Inflammatory macrophage (primary cell): ENCODE results near the gene PXT1.
"Not testable (repeated sequence)": the region's sequence is repeated elsewhere in the genome, so short reads cannot be mapped to it uniquely, and the experiment has no call there.

Experiments
- DNase-seq, 2 donors: peaks; one replicate each; pipeline ENCODE4 v3.0.0-alpha.2; 2020 to 2022

The PXT1 gene

DNA sequence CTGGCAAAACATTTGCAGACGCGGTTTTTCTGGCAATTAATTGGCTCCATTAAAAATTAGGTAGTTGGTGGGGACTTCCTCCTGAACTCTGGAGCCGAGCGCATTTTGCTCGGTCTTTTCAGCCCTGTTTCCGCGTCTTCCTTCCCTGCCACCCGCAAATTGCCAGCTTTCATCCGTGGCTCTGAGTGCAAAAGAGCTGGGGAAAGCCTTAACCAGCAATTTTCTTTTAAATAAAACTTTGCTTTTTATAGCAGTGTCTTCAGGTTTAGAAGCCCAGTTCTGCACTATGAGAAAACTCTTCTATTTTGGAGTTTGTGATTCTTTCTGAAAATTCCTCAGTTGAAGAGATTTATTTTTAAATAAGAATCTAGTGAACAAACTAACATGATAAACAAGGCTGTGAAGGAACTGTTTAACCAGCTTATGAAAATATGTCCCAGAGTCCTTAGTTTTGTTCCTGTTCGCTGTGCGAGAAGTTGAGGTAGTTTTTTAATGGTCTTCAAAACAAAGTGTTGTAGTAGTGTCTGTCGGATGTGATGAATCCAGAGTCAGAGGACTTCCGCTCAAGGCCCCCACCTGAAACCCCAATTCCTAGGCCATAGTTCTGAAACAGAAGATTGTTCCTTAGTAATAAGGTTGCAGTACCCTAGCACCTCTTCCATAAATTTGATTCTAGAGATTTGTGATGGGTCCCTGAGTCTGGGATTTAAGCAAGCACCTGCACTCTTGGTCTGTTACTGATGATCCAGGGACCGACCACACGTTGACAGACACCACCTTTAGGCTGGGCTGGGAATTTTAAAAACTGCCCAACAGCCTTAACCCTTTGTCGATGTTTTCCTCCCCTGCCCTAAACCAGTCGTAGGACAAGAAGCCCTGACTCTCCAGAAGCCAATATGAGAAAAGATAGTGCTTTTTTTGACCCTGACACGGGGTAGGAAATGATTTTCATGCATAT, 1.1 kb upstream of the PXT1 start:
- DNase-seq, result peak in 1 of 2 donors; percentile 40

DNA sequence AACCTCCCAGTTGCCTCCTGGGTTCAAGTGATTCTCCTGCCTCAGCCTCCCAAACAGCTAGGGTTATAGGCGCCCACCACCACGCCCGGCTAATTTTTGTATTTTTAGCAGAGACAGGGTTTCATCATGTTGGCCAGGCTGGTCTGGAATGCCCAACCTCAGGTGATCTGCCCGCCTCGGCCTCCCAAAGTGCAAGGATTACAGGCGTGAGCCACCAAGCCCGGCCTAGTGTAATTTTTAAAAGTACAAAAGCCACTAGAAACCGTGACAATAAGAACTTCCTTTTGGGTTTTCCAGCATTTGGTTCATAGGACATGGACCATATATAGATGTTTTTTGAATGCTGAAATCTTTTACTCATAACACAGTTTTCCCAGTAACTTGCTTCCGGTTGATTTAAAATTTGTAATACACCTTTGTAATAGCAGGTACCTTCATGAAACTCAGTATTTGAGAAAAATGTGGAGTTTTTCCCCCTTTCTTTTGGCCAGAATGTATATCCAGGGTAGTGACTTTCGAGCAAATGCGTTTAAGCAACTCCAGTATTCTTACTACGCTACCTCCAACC, 467 bp downstream of the PXT1 start:
- DNase-seq, result no peak

DNA sequence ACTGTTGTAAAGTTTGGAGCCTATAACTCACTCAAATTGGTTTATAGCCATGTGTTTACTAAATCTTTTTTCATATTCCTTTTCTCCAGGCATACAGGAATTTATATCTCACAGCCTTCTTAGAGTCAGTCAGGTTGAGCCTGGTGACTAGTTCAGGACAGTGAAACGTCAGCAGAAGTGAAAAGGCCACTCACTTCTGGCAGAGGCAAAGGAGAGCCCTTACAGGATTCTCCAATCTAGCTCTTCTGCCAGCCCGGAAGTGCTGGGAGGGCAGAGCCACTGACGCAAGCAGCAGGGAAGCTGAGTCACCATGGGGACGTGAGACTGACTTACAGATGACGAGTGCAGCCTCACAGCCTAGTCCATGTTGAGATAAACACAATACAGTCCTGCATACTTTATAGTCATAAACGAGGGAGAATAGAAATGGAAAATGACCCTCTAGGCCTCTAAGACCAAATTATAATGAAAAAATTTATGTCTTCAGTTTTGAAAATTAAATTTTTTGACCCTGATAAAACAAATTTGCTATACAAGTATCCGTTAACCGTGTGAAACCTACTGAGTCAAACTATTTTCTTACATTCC, 1.3 kb downstream of the PXT1 start:
- peak; percentile 96 to 98 for DNase-seq

DNA sequence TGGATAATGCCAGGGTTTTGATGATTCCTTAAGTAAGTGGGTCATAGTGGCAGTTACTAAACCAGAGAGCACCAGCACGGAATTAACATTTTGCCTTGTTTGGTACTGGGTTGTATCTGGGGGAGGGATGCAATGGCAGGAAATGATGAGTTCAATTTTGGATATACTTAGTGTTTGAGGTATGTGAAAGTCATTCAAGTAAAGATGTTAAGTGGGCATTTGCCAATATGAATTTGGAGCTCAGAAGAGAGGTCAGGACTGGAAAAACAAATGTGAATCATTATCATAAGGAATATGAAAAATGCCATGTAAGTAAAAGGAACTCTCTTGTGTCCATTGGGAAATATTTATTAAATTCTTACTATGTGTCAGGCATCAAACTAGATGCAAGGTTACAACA, 6.2 kb downstream of the PXT1 start:
- DNase-seq, result no peak

DNA sequence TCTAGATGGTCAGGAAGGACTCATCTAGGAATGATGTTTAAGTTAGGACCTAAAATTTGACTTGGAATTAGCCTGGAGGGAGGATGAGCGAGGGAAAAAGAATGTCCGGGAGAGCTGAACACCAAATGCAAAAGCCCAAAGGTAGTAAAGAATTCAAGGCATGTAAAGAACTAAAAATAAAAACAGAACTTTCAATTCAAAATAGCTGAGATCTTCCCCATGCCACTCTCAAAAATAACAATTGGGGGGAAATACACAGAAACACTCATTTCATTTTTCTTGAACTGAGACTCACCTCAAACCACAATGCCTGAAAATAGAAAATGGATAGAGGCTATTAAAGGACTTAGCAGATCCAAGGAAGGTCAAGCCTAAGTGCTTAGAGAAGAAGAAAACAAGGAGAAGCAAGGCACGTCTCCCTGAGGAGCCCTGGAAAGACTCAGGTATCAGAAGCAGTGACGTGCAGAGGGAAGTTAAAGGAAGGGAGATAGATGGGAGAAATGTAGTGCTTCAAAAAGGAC, 10.4 kb downstream of the PXT1 start:
- no peak for DNase-seq

DNA sequence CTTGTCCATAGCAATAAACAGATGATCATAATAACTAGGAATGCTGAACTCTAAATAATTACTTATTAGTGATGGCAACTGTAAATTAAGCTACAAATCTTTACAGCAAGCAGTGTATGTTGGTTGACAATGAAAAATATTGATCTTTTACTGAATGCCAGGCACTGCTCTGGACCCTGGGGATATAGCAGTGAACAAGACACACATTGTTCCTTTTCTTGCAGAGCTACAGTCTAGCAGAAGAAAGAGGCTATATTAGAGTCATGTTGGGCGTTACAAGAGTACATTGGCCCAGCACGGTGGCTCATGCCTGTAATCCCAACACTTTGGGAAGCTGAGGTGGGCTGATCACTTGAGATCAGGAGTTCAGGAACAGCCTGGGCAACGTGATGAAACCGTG, 11.5 kb downstream of the PXT1 start:
- no peak for DNase-seq

DNA sequence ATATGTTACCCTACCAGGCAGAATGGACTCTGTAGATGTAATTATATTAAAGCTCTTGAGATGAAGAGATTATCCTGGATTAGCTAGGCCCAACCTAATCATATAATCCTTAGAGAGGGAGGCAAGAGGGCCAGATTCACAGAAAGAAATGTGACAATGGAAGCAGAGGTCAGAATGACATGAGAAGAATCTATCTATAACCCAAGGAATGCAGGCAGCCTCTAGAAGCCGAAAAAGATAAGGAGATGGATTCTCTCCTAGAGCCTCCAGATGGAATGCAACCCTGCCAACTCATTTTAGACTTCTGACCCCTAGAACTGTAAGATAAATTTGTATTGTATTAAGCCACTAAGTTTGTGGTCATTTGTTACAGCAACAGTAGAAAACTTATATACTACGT, 12.3 kb downstream of the PXT1 start:
- no peak for DNase-seq

DNA sequence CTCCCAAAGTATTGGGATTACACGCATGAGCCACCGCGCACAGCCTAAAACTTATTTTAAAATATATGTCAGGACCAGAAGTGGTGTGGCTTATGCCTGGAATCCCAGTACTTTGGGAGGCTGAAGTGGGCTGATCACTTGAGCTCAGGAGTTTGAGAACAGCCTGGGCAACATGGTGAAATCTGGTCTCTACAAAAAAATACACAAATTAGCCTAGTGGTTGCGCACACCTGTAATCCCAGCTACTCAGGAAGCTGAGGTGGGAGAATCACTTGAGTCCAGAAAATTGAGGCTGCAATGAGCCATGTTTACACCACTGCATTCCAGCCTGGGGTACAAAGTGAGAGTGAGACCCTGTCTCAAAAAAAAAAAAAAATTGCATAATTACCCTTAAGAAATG, 13.7 kb downstream of the PXT1 start:
- DNase-seq, result peak in 1 of 2 donors; percentile 32

DNA sequence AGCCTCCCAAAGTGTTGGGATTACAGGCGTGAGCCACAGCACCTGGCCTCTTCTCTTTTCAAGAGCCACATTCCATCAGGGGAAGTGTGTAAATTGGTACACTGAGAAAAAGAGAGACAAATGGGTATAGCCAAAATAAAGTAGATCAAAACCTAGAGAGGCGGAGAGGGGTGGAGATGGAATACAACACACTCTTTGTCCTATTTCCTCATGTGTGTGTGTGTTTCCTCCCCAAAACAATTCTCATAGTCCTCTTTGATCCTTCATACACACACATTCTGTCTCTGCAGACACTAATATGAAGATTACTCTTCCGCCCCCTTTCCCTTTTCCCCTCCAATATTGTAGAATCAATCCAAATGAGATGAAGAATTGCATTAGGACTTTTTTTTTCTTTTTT, 16.0 kb downstream of the PXT1 start:
- no peak for DNase-seq

DNA sequence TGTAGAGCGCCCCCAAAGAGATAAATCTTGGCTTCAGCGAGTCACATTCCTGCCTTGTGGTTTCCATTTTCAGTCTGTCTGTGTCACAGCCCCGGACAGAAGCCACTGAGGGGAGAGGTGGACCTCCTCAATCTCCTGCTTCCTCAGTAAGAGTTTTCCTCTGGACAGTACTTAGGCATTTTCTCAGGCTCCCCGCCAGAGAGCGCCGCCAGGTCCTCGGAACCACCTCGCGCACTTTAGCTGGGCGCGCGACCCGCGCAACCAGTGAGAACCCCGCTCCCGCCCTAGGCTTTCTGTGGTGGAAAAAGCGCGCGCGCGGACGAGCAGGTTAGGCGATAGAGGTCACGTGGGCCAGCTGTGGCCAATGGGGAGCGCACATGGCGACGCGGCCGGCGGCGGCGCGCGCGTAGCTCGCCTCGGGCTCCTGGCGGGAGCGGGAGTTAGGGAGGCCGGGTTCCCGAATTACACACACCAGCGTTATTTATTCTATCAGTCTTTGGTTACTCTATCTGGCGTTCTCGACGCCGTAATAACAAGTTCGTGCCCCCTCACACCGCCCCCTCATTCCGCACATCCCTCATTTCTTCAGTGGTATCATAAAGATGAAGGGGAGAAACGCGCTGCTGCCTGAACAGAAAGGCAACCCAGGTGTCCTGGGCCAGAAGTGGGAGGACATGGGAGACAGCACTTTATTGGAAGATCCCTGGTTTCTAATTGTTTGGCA, 19.4 kb downstream of the PXT1 start:
- peak; percentile 97 to 99 for DNase-seq

DNA sequence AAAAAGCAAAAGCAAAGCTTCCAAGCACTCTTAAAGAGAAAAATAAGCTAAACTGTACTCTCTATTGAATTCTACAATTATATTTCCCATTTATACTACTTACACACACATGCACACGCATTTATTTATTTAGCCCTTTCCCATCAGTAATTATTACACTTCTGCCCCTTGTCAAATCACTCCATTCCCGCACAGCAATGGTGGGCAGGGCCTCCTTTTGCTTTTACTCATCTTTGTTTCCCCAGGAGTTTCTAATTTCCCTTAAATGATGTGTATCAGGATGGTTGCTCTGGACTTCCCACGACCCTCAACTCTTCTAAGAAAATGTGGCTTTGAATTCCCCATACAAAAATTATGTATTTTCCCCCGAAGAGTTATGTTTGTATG, 19.9 kb downstream of the PXT1 start:
- no peak for DNase-seq

DNA sequence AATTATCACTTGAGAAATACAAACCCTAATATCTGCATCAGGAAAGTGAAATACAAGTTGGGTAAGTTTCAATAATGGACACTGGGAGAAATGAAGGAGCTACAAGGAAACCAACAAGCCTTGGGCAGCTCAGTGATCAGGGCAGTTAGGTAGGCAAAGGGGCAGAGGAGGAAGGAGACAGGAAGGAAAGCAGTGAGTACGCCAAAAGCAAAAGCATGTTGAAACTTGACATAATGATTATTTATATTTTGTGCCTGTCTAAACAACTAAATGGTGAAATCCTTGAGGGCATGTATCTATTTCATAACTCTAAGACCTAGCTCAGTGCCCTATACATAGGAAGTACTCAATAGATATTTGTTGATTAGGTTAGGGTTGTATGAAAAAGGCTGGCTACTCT, 23.3 kb downstream of the PXT1 start:
- peak; percentile 8 to 50 for DNase-seq

DNA sequence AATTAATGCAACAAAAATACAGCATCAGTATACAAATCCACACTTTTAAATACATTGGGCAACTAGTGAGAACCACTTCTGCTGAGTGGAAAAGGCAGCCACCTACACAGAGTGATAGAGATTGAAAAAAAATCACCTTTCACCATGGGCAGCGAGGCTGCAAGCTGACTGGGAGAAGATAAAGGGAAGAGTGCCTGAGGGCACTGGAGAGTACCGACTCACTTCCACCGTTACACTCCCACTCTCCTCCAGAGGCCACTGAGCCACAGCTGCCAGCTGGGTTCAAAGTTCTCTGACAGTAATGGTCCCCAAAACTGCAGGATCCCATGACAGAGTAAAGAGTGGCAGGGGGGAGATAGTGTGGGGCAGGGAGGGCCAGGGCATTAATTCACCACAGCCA, 24.1 kb downstream of the PXT1 start:
- DNase-seq, result peak in 1 of 2 donors; percentile 11

DNA sequence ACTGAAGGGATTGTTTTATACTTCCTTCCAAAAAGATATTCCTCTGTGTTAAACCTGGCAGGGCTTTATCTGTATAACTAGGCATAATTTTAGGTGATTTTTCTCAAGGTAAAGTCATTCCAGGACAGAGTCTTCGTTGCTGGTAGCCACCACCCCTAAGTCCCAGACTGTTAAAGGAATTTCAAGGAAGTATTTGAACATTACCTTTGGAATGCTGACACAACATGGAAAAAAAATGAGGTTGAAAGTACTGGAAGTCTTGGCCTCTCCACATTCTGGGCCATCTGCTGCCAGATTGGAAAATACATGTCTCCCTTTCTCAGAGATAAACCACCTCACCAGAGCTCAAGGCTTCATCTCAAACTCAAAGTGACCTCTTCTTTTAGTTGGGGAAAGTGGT, 28.2 kb downstream of the PXT1 start:
- DNase-seq, result no peak

DNA sequence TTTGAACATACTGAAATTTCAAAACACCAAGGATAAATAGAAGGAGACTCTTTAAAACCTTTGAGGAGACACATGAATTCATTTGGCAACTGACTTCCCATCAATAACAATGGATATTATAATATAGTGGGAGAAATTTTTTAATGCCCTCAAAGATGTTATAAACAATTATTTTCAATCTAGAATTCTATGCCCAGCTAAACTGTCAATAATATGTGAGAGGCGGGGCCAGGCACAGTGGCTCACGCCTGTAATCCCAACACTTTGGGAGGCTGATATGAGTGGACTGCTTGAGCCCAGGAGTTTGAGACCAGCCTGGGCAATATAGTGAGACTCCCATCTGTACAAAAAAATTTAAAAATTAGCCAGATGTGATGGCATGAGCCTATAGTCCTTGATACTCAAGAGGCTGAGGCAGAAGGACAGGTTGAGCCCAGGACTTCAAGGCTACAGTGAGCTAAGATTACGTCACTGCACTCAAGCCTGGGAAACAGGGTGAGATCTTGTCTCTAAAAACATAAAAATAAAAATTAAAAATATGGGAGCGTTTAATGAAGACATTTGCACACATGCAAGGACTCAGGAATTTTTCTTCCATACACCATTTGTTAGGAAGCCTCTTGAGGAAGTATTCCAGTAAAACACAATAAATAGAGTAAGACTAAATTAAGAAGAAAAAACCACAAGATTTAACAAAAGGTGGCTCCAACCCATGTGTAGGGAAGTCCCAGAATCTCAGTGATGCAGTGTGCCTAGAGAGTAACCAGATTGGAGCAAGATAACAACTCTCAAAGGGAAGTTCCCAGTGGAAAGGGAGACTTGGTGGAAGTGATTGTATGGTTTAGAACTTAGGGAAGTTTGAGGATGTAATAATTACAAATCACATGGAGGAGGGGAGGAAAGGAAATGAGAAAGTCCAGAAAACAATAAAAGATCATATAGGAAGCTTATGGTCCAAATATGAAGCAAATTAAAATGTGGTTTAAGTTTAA, 28.9 kb downstream of the PXT1 start:
- DNase-seq, result no peak

DNA sequence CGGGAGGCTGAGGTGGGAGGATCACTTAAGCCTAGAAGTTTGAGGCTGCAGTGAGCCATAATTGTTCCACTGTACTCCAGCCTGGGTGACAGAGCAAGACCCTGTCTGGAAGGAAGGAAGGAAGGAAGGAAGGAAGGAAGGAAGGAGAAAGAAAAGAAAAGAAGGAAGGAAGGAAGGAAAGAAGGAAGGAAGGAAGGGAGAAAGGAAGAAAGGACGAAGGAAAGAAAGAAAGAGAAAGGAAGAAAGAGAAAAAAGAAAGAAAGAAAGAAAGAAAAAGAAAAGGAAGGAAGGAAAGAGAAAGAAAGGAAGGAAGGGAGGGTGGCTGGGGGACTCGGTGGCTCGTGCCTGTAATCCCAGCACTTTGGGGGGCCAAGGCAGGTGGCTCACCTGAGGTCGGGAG, 32.9 kb downstream of the PXT1 start:
- DNase-seq, result not testable (repeated sequence)

DNA sequence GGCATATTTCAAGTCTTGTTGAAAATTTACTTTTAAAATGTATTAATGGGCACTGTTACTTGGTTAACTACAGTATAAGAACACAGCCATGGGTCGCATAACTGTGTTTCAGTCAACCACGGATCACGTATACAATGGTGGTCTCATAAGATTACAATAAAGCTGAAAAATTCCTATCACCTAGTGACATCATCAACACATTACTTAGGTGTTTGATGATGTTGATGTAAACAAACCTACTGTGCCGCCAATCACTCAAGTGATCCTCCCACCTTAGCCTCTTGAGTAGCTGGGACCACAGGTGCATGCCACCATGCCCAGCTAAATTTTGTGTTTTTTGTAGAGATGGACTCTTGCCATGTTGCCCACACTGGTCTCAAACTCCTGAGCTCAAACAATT, 38.5 kb downstream of the PXT1 start:
- DNase-seq, result no peak

DNA sequence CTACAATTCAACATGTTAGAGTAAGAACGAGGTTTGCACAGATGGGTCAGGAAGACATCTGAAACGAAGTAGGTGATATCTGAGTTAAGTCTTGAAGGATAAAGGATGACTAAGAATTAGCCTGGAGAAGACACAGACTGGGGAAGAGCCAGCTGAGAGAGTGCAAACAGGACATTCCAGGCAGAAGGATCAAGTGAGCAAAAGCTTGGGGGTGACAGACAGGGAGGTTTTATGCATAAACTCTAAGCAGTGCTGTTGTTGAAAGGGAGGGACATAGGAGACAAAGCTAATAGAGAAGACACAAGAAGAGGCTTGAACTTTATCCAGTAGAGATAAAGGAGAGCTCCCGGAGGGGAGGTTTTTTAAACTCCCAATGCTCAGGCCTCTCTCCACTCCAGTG, 40.2 kb downstream of the PXT1 start:
- DNase-seq, result no peak

DNA sequence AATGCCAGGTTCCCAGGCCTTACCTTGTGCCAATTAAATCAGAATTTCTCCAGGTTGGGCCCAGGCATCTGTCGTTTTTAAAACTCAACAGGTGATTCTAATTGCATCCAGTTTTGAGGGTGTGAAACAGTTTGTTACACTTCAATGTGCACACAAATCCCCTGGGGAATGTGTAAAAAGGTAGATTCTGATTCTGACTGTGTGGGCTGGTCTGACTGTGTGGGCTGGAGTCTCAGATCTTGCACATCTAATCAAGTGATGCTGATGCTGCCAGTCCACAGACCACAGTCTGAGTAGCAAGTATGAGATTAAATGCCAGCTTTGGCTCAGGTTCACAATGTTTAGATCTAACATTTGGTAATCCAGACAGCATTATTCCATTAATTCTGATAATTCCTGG, 42.7 kb downstream of the PXT1 start:
- no peak for DNase-seq

DNA sequence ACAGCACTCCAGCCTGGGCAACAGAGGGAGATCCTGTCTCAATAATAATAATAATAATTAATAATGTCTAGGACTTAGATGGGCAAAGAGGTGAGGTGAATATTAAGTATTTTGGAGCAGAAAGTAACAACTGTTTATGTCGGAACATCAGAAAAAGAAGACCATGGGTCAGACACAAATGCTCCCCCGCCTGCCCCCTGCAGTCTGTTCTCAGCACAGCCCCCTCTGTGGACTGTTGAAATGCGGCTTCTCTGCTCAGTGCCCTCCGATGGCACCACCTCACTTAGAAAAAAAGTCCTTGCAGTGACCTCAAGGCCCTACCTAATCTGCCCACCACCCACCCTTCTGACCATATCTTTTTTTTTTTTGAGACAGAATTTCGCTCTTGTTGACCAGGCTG, 50.0 kb downstream of the PXT1 start:
- DNase-seq, result no peak

DNA sequence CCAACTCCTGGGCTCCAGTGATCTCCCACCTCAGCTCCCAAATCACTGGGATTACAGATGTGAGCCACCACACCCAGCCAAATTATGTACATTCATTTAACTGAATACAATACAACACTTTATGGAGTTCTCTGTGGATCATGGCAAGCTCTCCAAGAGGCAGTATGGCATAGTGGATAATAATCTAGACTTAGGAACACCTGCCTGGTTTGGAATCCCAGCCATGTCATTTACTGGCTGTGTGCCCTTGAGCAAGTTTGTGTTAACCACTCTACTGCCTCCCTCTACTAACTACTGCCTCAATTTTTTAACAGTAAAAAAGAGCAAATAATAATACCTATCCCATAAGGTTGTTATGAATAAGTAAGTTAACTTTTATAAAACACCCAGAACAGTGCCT, 53.3 kb downstream of the PXT1 start:
- DNase-seq, result no peak
